Fibroblast of mammary gland (primary cell): ENCODE data around the gene TBC1D5.
"Not testable (repeated sequence)": the region's sequence is repeated elsewhere in the genome, so short reads cannot be mapped to it uniquely, and the experiment has no call there.

Source experiments
- DNase-seq: peaks from one replicate; pipeline ENCODE4 v3.0.0-alpha.2; 2010; ENCODE audit warnings: low read depth
- H3K4me3 ChIP-seq: 2 replicates; pipeline ENCODE4 v1.5.1; 2011; ENCODE audit warnings: low read depth, mild to moderate bottlenecking, low read length, moderate library complexity; ENCODE audit not compliant: control insufficient read depth
- CTCF ChIP-seq: conservative IDR thresholded peaks from 2 replicates; pipeline ENCODE4 v1.5.1; 2011; ENCODE audit warnings: low read depth, low read length, inconsistent platforms; ENCODE audit not compliant: control insufficient read depth, insufficient read depth

The TBC1D5 gene

GRCh38 chr3:17394541-17395155 is 347.8 kb downstream of the TBC1D5 start:
- no peak for TF ChIP-seq CTCF
- DNase-seq, result no peak
- H3K4me3 ChIP-seq, result no peak overlapping the region

GRCh38 chr3:17392516-17392915 is 349.9 kb downstream of the TBC1D5 start:
- DNase-seq, H3K4me3 ChIP-seq: not testable (repeated sequence)

GRCh38 chr3:17390785-17391184 is 351.6 kb downstream of the TBC1D5 start:
- no peak for DNase-seq
- no peak for TF ChIP-seq CTCF
- no peak overlapping the region for H3K4me3 ChIP-seq

GRCh38 chr3:17387108-17387507 is 355.3 kb downstream of the TBC1D5 start:
- H3K4me3 ChIP-seq, result no peak overlapping the region
- no peak for TF ChIP-seq CTCF
- no peak for DNase-seq

- no peak overlapping the region for H3K4me3 ChIP-seq
- no peak for DNase-seq
- no peak for TF ChIP-seq CTCF
Observed at GRCh38 chr3:17386432-17386831, 356.0 kb downstream of the TBC1D5 start.

GRCh38 chr3:17384567-17385296 is 357.7 kb downstream of the TBC1D5 start:
- peak; percentile 40 for DNase-seq
- H3K4me3 ChIP-seq, result no peak overlapping the region
- TF ChIP-seq CTCF, result no peak

GRCh38 chr3:17373304-17373703 is 369.1 kb downstream of the TBC1D5 start:
- no peak for DNase-seq
- TF ChIP-seq CTCF, result no peak
- no peak overlapping the region for H3K4me3 ChIP-seq
